ENCODE results near the gene CDH22. TPM values are rescaled to one million over a fixed set of nuclear protein-coding genes. Genes with fewer than 3 reads are reported as not detected.

CDH22 gene
- total RNA-seq, 1 experiment from 2014 or later, result not detected

DNA sequence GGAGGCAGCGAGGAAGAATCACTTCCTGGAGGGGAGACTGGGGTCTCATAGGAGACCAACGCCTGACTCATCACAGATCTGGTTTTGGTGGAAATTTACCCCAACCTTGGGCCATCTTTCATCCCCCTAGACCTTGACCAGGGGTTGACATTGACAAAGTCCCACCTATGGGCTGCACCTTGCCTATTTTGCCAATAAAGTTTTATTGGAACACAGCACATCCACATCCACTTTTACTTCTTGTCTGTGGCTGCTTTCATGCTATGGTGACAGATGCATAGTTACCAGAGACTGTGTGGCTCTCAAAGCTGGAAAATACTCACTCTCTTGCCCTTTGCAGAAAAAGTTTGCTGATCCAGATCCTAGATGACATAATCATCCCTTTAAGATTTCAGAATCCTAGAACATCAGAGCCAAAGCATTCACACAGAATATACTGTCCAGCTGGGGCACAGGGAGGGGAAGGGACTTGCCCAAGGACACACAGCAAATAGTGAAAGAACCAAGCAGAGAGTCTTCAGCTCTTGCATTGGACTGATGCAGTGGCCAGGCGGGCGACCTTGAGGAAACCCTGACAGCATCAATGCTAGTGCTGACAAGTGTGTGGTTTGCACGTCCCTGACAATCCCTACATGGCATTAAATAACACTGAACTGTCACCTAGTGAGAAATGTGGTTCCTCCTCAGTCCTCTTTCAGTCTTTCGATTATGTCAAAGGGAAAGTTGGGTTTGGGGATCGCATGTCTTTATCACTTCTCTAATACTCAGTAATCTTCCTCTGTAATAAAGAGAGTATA lies 149.0 kb downstream of the CDH22 start:
- no TSS peak for BruUV-seq (replicated peaks)
- Histone ChIP-seq H3K4me1 (ENCODE audit: insufficient read depth, low read length, poor library complexity, severe bottlenecking) (no peaks in the 10 kb centered on the region), H3K4me3 (ENCODE audit: low read depth, low read length, poor library complexity, severe bottlenecking) (no peak overlapping the region), H3K36me3 (ENCODE audit: insufficient read depth, low read length, poor library complexity, severe bottlenecking) (no peaks in the 10 kb centered on the region), H3K27ac (ENCODE audit: low read depth, low read length, poor library complexity, severe bottlenecking) (no peak overlapping the region), H3K9me3 (ENCODE audit: low read depth, low read length, poor library complexity, severe bottlenecking) (no peaks in the 10 kb centered on the region), H3K27me3 (replicated peaks; ENCODE audit: insufficient read depth, low read depth, low read length, poor library complexity) (peaks cover 10% of the 10 kb centered on the region)
- ChIA-PET POLR2A (ENCODE audit: low non-redundant PET) (no interaction called here), CTCF (no interaction called here)
- intact Hi-C loops (cut with micrococcal nuclease; ENCODE audit: unreplicated experiment), result no loop called here
- TF ChIP-seq, protein P1, sequence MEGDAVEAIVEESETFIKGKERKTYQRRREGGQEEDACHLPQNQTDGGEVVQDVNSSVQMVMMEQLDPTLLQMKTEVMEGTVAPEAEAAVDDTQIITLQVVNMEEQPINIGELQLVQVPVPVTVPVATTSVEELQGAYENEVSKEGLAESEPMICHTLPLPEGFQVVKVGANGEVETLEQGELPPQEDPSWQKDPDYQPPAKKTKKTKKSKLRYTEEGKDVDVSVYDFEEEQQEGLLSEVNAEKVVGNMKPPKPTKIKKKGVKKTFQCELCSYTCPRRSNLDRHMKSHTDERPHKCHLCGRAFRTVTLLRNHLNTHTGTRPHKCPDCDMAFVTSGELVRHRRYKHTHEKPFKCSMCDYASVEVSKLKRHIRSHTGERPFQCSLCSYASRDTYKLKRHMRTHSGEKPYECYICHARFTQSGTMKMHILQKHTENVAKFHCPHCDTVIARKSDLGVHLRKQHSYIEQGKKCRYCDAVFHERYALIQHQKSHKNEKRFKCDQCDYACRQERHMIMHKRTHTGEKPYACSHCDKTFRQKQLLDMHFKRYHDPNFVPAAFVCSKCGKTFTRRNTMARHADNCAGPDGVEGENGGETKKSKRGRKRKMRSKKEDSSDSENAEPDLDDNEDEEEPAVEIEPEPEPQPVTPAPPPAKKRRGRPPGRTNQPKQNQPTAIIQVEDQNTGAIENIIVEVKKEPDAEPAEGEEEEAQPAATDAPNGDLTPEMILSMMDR (conservative IDR thresholded peaks at IDR 0.05; ENCODE audit: low read depth, low read length), result no peak
- no peak for DNase-seq (ENCODE audit: low spot score)

GRCh38 chr20:46158476-46158987 lies 149.8 kb downstream of the CDH22 start:
- intact Hi-C loops (cut with micrococcal nuclease; ENCODE audit: unreplicated experiment), result no loop called here
- CTCF ChIA-PET, result no interaction called here
- Histone ChIP-seq H3K4me3 (ENCODE audit: low read depth, low read length, poor library complexity, severe bottlenecking) (no peak overlapping the region), H3K4me1 (ENCODE audit: insufficient read depth, low read length, poor library complexity, severe bottlenecking) (no peaks in the 10 kb centered on the region), H3K27me3 (replicated peaks; ENCODE audit: insufficient read depth, low read depth, low read length, poor library complexity) (peaks cover 10% of the 10 kb centered on the region), H3K27ac (ENCODE audit: low read depth, low read length, poor library complexity, severe bottlenecking) (no peak overlapping the region), H3K36me3 (ENCODE audit: insufficient read depth, low read length, poor library complexity, severe bottlenecking) (no peaks in the 10 kb centered on the region), H3K9me3 (ENCODE audit: low read depth, low read length, poor library complexity, severe bottlenecking) (no peaks in the 10 kb centered on the region)
- DNase-seq (ENCODE audit: low spot score), result no peak
- TF ChIP-seq, protein P1 (conservative IDR thresholded peaks at IDR 0.05; ENCODE audit: low read depth, low read length), result no peak
- TF ChIP-seq EZH2 (IDR thresholded peaks at IDR 0.05; ENCODE audit: borderline replicate concordance, low read depth, low read length, poor library complexity, severe bottlenecking), result no peak
- POLR2A ChIA-PET (ENCODE audit: low non-redundant PET), result no interaction called here
- BruUV-seq (replicated peaks), result no TSS peak

DNA sequence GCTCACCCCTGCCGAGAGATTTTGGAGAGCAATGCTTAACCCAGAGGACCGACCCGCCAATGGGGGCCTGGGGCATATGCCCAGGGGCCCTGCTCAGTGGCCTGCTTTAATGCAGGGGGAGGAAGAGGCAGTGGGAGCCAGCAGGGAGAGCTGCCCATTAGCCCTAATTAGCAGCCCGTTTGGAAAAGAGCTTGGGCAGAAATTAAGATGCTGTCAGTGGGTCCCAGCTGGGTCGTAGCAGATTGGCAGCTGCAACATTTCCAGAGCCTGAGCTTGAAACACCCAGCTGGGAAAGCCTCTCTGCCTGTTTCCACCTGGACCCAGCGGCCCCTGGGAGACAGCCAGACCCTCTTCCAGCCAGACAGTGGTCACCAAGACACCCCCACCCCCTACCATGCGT lies 150.7 kb downstream of the CDH22 start:
- CTCF ChIA-PET, result no interaction called here
- no peak overlapping the region for H3K4me3 ChIP-seq (ENCODE audit: low read depth, low read length, poor library complexity, severe bottlenecking)
- no TSS peak for BruUV-seq (replicated peaks)
- POLR2A ChIA-PET (ENCODE audit: low non-redundant PET), result no interaction called here
- H3K36me3 ChIP-seq (ENCODE audit: insufficient read depth, low read length, poor library complexity, severe bottlenecking), result no peaks in the 10 kb centered on the region
- no peak overlapping the region for H3K27ac ChIP-seq (ENCODE audit: low read depth, low read length, poor library complexity, severe bottlenecking)
- TF ChIP-seq, protein P1 (conservative IDR thresholded peaks at IDR 0.05; ENCODE audit: low read depth, low read length), result no peak
- TF ChIP-seq EZH2 (IDR thresholded peaks at IDR 0.05; ENCODE audit: borderline replicate concordance, low read depth, low read length, poor library complexity, severe bottlenecking), result no peak
- H3K4me1 ChIP-seq (ENCODE audit: insufficient read depth, low read length, poor library complexity, severe bottlenecking), result no peaks in the 10 kb centered on the region
- DNase-seq (ENCODE audit: low spot score), result no peak
- H3K9me3 ChIP-seq (ENCODE audit: low read depth, low read length, poor library complexity, severe bottlenecking), result no peaks in the 10 kb centered on the region
- H3K27me3 ChIP-seq (replicated peaks; ENCODE audit: insufficient read depth, low read depth, low read length, poor library complexity), result peaks cover 10% of the 10 kb centered on the region
- intact Hi-C loops (cut with micrococcal nuclease; ENCODE audit: unreplicated experiment), result no loop called here

All from A673 (cell line).